ENCODE measurements around the gene SCN1A.

GRCh38 chr2:165957030-165957675, 170.7 kb downstream of the SCN1A start:
- no peak for TF ChIP-seq CTCF (IDR thresholded peaks at IDR 0.05)
- TF ChIP-seq POLR2A (IDR thresholded peaks at IDR 0.05): no peak

All from tibial nerve (tissue), 3 donors.